ENCODE data around the gene C15orf62. TPM values are rescaled to one million over a fixed set of nuclear protein-coding genes. Genes with fewer than 3 reads are reported as not detected.
A peak's percentile ranks its signal among the peaks of the same experiment; 100 is the strongest.

Gene C15orf62
- total RNA-seq, 1 experiment from 2014 or later = 12.0 TPM

DNA sequence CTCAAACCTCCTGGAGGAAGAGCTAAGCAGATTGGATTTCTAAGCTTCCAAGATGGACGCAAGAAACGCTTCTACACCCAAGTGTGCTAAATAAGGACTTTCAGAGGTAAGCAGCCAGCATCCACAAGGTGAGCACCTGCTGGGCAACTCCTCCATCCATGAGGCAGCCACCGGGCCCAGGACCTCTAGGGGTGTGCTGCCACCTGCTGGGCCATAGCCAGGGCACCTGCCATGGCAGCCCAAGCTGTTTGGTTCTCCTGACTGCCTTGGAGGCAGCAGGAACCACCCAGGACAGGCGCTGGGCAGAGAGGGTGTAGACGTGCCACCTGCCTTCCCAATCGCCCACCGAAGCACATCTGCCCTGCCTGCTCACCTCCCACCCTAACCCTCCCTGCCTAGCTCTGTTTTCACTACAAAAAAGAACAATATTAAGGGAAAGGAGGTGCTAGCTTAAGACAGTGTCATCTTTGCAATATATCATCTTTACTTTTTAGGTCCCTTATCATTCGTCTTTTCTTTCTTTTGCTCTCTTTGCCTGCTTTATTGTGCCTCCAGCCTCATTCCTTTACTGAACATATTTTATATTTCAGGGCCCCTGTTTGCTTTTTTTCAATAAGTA is 12.9 kb downstream of the C15orf62 start:
- peak; percentile 98 for DNase-seq (ENCODE audit: low spot score)

GRCh38 chr15:40785164-40785563 is 15.4 kb downstream of the C15orf62 start:
- DNase-seq (ENCODE audit: low spot score) = peak; percentile 48

DNA sequence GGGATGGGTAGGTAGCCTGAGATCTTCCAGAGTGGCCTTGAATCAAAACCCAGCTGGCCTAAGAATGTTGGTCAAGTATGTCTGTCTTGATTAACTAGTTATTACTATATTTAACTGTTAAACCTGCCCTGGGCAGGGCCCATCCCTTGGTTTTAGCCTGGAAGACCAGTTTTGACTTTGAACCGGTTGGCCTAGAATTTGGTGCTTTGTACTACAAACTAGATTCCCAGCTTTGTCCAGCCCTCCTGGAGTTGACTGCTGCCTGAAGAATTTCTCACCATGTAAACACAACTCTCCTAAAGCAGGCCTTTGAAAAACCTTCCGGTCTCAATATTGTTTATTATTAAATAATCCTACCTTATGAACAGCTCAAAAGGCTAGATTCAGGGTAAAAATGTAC is 16.0 kb downstream of the C15orf62 start:
- peak; percentile 69 for DNase-seq (ENCODE audit: low spot score)

DNA sequence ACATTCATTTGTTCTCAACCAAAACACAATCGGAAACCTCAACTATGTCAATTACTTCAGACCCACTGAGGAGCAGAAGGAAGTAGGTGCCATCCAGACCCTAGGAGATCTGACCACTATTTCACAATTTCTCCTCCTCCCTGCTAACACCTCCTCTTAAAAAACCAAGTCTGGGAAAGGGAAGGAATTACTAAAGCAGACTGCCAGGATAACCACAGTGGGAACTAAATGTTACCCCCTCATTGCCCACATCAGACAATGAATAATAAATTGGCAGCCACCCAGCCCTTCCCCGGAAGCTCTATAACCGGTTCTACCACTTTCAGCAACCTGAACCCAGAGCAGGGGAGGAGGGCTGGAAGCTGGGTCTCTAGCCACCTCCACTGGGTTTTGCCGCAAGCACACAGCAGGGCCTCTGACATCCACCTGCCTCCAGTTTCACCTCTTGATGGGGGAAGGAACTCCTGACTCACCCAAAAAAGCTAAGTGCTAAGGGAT is 17.6 kb downstream of the C15orf62 start:
- peak; percentile 99 for DNase-seq (ENCODE audit: low spot score)

DNA sequence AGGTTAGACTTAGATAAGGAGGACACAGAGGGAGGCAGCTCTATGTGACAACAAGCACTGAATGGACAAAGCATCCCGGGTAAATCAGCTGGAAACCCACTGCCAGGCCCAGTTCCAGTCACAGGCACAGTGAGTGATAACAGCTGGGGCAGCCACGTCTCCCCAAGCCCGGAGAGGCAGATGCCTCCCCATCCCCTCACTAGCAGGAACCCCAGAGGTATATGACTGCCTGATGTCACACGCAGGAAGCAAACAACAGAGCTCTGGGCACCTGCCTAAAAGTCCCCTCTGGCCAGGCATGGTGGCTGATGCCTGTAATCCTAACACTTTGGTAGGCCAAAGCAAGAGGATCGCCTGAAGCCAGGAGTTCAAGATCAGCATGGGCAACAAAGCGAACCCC is 18.2 kb downstream of the C15orf62 start:
- DNase-seq (ENCODE audit: low spot score) = no peak

- no peak for DNase-seq (ENCODE audit: low spot score)
Observed at GRCh38 chr15:40789119-40789518, 19.3 kb downstream of the C15orf62 start.

DNA sequence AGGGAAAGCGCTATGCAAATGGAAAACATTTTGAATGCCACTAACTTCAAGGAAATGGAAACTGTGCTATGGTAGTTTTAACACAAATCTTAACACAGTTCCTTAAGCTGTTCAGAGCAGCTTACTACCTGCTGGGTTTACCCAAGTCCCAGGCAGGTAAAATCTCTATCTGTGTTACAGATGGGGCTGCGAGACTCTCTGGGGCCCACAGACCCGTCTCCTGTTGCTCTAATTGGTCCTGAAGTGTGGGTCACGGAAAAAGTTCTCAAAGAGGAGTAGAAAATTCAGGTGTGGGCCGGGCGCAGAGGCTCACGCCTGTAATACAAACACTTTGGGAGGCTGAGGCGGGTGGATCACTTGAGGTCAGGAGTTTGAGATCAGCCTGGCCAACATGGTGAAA is 20.2 kb downstream of the C15orf62 start:
- DNase-seq (ENCODE audit: low spot score) = no peak

DNA sequence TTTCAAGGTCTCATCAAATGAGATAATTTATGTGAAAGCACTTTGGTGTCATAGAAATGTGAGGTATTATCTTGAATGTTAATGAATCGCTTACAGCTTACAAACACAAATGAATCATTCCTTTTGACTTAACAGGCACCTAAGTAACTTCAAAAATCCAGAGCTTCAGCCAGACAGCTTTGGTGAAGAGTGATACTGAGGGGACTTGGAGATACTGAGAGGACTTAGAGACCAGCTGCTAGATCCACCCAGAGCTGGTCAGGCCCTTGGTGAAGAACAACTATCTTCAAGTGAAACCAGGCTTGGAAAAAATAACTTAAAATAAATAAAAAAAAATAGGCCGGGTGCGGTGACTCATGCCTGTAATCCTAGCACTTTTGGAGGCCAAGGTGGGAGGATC is 20.9 kb downstream of the C15orf62 start:
- no peak for DNase-seq (ENCODE audit: low spot score)

DNA sequence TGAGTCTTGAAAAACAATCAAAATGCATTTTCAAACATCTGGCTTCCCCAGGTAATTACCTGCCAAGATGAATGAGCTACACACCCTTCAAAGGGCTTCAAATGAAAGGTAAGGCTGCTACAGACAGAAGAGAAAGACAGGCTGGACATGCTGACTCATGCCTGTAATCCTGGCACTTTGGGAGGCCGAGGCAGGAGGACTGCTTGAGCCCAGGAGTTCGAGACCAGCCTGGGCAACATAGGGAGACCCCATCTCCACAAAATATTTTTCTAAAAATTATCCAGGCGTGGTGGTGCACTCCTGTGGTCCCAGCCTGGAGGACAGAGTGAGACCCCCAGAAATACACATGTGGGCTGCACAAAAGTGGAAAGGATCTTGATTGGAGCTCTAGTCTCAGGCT is 22.6 kb downstream of the C15orf62 start:
- no peak for DNase-seq (ENCODE audit: low spot score)

GRCh38 chr15:40793216-40793989 is 23.6 kb downstream of the C15orf62 start:
- DNase-seq (ENCODE audit: low spot score) = peak; percentile 96

GRCh38 chr15:40796041-40796440 is 26.3 kb downstream of the C15orf62 start:
- DNase-seq (ENCODE audit: low spot score) = peak; percentile 55

- DNase-seq (ENCODE audit: low spot score) = no peak
Observed at GRCh38 chr15:40796512-40796911, 26.7 kb downstream of the C15orf62 start.

GRCh38 chr15:40799523-40799922 is 29.7 kb downstream of the C15orf62 start:
- no peak for DNase-seq (ENCODE audit: low spot score)

GRCh38 chr15:40803076-40803475 is 33.3 kb downstream of the C15orf62 start:
- DNase-seq (ENCODE audit: low spot score) = no peak

GRCh38 chr15:40803688-40804087 is 33.9 kb downstream of the C15orf62 start:
- DNase-seq (ENCODE audit: low spot score) = no peak

DNA sequence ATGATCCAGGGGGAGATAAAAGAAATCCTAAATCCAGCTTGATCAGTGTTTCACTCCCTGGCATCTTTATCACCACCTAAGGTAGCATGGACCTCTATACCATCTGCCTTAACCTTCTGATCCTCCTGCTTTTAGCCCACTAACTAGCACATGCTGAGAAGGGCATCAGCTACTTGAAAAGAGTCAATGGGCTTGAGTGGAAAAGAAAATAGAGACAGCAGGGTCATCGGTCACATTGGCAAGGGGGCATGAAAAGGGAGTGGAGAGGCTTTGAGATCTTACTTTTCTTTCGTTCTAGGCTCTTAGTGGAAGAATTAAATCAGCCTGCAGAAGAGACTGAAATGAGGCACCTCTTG is 36.9 kb downstream of the C15orf62 start:
- DNase-seq (ENCODE audit: low spot score) = no peak

- DNase-seq (ENCODE audit: low spot score) = peak; percentile 99
Observed at GRCh38 chr15:40807028-40807887, 37.5 kb downstream of the C15orf62 start, which contains the start of the genes DNAJC17 and ZFYVE19. DNAJC17 (minus strand) TSS chr15:40807473; CDS start chr15:40807446, 27 bp downstream. ZFYVE19 (plus strand) TSS chr15:40807089; CDS start chr15:40807590, 501 bp downstream.

GRCh38 chr15:40807888-40808461 is 38.2 kb downstream of the C15orf62 start:
- no peak for DNase-seq (ENCODE audit: low spot score)

GRCh38 chr15:40808861-40809450 is 39.2 kb downstream of the C15orf62 start:
- no peak for DNase-seq (ENCODE audit: low spot score)

GRCh38 chr15:40812721-40813425 is 43.1 kb downstream of the C15orf62 start:
- DNase-seq (ENCODE audit: low spot score) = no peak

Measured in HT-29 (cell line).